HG03460 (cell line): Measurements from ENCODE around the gene NPLOC4.
"Not testable (repeated sequence)": the region's sequence is repeated elsewhere in the genome, so short reads cannot be mapped to it uniquely, and the experiment has no call there.

ENCODE experiments used
- ATAC-seq: cut with Tn5 transposase; IDR thresholded peaks from one replicate; pipeline ENCODE4 v1.9.1; 2021; ENCODE audit not compliant: unreplicated experiment

The NPLOC4 gene

GRCh38 chr17:81589612-81590011, 47.3 kb downstream of the NPLOC4 start:
- ATAC-seq: no peak

- no peak for ATAC-seq
Observed at GRCh38 chr17:81586096-81586495, 50.8 kb downstream of the NPLOC4 start.

GRCh38 chr17:81584771-81585170, 52.1 kb downstream of the NPLOC4 start:
- ATAC-seq: not testable (repeated sequence)

- ATAC-seq: no peak
Observed at GRCh38 chr17:81583589-81584342, 53.1 kb downstream of the NPLOC4 start.

- ATAC-seq: no peak
Observed at GRCh38 chr17:81582749-81583148, 54.2 kb downstream of the NPLOC4 start.

GRCh38 chr17:81582341-81582740, 54.6 kb downstream of the NPLOC4 start:
- ATAC-seq: no peak

GRCh38 chr17:81581758-81582157, 55.2 kb downstream of the NPLOC4 start:
- no peak for ATAC-seq

GRCh38 chr17:81580481-81580880, 56.4 kb downstream of the NPLOC4 start:
- ATAC-seq: no peak

- no peak for ATAC-seq
Observed at GRCh38 chr17:81579821-81580321, 57.0 kb downstream of the NPLOC4 start.

- ATAC-seq: no peak
Observed at GRCh38 chr17:81579298-81579697, 57.6 kb downstream of the NPLOC4 start.

GRCh38 chr17:81578561-81579225, 58.2 kb downstream of the NPLOC4 start:
- no peak for ATAC-seq

- ATAC-seq: no peak
Observed at GRCh38 chr17:81578038-81578441, 58.9 kb downstream of the NPLOC4 start.

- ATAC-seq: no peak
Observed at GRCh38 chr17:81577278-81578000, 59.5 kb downstream of the NPLOC4 start.

- ATAC-seq: no peak
Observed at GRCh38 chr17:81576621-81577277, 60.2 kb downstream of the NPLOC4 start.

GRCh38 chr17:81575836-81576235, 61.1 kb downstream of the NPLOC4 start:
- no peak for ATAC-seq

GRCh38 chr17:81574643-81574956, 62.3 kb downstream of the NPLOC4 start:
- ATAC-seq: no peak

GRCh38 chr17:81573794-81574642, 62.9 kb downstream of the NPLOC4 start:
- ATAC-seq: no peak

- no peak for ATAC-seq
Observed at GRCh38 chr17:81572563-81573168, 64.2 kb downstream of the NPLOC4 start.

GRCh38 chr17:81570964-81571363, 65.9 kb downstream of the NPLOC4 start:
- ATAC-seq: no peak

- ATAC-seq: no peak
Observed at GRCh38 chr17:81569986-81570514, 66.9 kb downstream of the NPLOC4 start.
